Cardiac muscle cell (in vitro differentiated cells and primary cell): ENCODE data around the gene OSBPL5. TPM values are rescaled to one million over a fixed set of nuclear protein-coding genes. Genes with fewer than 3 reads are reported as not detected.

Experiments used
- DNase-seq, 2 donors: peaks; one replicate each; pipeline versions ENCODE4 v3.0.0 to v3.0.0-alpha.2; 2010 to 2017; ENCODE audit warnings: low read depth in 1 of 2, low spot score in 1 of 2
- H3K27ac ChIP-seq: fragments of 200-600 bp; sonication (generic); 2 replicates; pipeline ENCODE4 v1.5.1; 2016
- H3K27me3 ChIP-seq: fragments of 200-600 bp; sonication (generic); 2 replicates; pipeline ENCODE4 v1.6.0; 2016; ENCODE audit warnings: control low read depth
- H3K36me3 ChIP-seq: fragments of 200-600 bp; sonication (generic); 2 replicates; pipeline ENCODE4 v1.5.1; 2016; ENCODE audit warnings: control low read depth
- H3K4me1 ChIP-seq: fragments of 200-600 bp; sonication (generic); 2 replicates; pipeline ENCODE4 v1.8.1; 2017; ENCODE audit warnings: low read depth, mild to moderate bottlenecking, mixed run types
- H3K4me3 ChIP-seq: fragments of 200-600 bp; sonication (generic); 2 replicates; pipeline ENCODE4 v1.5.1; 2016; ENCODE audit warnings: mild to moderate bottlenecking
- H3K9me3 ChIP-seq: fragments of 200-600 bp; sonication (generic); 2 replicates; pipeline ENCODE4 v1.5.1; 2017; ENCODE audit warnings: low read depth, mild to moderate bottlenecking, control low read depth
- CTCF ChIP-seq: IDR thresholded peaks from 2 replicates; pipeline ENCODE4 v1.5.1; 2012; ENCODE audit warnings: low read depth, mild to moderate bottlenecking, low read length
- polyA plus RNA-seq: library from polyadenylated mRNA; unstranded; fragments of >200 nt; fragmentation: Nextera tagmentation; extraction: Ambion mirVana; gene quantifications from 2 replicates; pipeline ENCODE4 v1.2.1, GENCODE V29; 2016
- total RNA-seq: library from RNA; depleted of rRNA; stranded (reverse); fragments of >200 nt; gene quantifications from 2 replicates; pipeline ENCODE4 v1.2.3, GENCODE V29; 2016

OSBPL5 gene
- total and polyA plus RNA-seq, 2 experiments from 2014 or later, result 20.9 to 33.9 TPM

- Histone ChIP-seq H3K4me1 (no peaks in the 10 kb centered on the region), H3K9me3 (no peaks in the 10 kb centered on the region), H3K27me3 (no peaks in the 10 kb centered on the region), H3K4me3 (no peak overlapping the region), H3K36me3 (no peaks in the 10 kb centered on the region), H3K27ac (no peak overlapping the region)
- TF ChIP-seq CTCF, result no peak
- DNase-seq, result peak in 1 of 2 donors; percentile 27
These were observed 53.0 kb downstream of the OSBPL5 start for GRCh38 chr11:3111919-3112690.

DNA sequence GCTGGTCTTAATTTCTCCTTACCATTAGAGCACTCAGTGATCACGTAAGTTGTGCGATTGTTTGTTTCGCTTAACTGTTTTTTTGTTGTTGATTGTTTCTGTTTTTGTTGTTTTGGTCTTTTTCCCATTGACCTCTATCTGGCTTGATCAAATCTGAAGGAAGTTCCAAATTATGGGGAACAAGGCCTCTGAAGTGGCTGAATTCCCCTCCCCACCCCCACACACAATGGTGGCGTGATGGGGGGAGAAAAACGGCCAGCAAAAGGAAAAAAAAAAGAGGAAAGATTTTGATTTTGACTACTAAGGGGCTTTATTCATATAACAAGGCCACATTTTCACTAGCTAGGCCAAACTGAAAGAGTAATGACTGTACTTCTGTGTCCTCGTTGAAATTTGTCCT lies 53.6 kb downstream of the OSBPL5 start:
- Histone ChIP-seq H3K27me3 (no peaks in the 10 kb centered on the region), H3K4me3 (no peak overlapping the region), H3K9me3 (no peaks in the 10 kb centered on the region), H3K36me3 (no peaks in the 10 kb centered on the region), H3K27ac (no peak overlapping the region), H3K4me1 (no peaks in the 10 kb centered on the region)
- no peak for DNase-seq
- no peak for TF ChIP-seq CTCF

DNA sequence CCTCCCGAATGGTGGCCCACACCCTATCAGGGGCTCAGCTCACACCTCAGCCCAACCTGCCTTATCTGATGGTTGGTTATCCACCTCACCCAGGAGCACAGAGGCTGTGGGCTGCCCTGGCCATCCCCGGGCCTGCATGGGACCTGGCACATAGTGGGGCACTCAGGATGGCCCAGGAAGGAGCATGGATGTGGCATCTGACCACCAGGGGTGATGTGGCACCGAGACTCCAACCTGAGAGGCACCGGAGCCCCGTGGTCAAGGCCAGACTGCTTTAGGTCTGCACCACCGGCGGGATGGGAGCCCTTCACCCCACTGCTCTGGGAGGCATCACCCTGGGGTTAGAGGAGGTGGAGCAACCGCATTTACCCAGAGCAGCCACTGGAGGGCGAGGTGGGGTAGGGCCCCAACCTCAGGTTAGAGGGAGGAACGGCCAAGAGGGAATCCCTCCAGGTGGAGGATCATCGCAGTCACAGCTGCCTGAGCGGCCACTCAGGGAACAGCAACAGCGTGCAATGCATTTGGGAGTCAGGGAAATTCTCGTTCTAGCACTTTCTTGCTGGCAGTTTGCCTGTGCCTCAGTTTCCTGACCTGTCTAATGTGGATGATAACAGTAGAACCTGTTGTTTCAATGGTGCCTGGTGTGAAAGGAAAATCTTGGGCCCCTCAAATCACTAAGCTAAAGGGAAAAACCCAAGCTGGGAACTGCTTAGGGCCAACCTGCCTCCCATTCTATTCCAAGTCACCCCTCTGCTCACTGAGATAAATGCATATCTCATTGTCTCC lies 55.0 kb downstream of the OSBPL5 start:
- no peak overlapping the region for H3K27ac ChIP-seq
- peak; percentile 41 to 56 for DNase-seq
- no peaks in the 10 kb centered on the region for H3K9me3 ChIP-seq
- no peaks in the 10 kb centered on the region for H3K4me1 ChIP-seq
- H3K27me3 ChIP-seq, result no peaks in the 10 kb centered on the region
- peak; percentile 66 for TF ChIP-seq CTCF
- H3K36me3 ChIP-seq, result no peaks in the 10 kb centered on the region
- H3K4me3 ChIP-seq, result no peak overlapping the region

DNA sequence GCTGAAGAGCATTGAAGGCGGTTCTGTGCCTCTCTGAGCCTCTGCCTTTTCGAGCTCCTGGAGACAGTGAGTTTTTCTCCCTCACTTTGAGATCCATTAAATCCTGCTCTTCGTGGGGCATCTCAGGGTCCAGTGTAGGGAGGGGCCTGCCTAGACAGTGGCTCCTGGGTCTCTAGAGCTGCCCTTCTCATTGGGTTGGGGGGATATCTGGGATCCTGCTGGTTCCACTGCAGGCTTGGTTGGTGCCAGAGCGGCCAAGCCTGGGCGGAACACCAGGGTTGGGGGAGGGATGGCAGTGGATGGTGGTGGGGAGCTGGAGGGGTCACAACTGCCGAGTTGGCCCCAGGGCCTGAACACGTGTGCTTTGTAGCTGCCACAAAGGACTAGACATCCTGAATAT lies 55.7 kb downstream of the OSBPL5 start:
- no peaks in the 10 kb centered on the region for H3K36me3 ChIP-seq
- H3K4me3 ChIP-seq, result no peak overlapping the region
- no peaks in the 10 kb centered on the region for H3K27me3 ChIP-seq
- no peak for TF ChIP-seq CTCF
- no peaks in the 10 kb centered on the region for H3K9me3 ChIP-seq
- no peak for DNase-seq
- no peaks in the 10 kb centered on the region for H3K4me1 ChIP-seq
- no peak overlapping the region for H3K27ac ChIP-seq

DNA sequence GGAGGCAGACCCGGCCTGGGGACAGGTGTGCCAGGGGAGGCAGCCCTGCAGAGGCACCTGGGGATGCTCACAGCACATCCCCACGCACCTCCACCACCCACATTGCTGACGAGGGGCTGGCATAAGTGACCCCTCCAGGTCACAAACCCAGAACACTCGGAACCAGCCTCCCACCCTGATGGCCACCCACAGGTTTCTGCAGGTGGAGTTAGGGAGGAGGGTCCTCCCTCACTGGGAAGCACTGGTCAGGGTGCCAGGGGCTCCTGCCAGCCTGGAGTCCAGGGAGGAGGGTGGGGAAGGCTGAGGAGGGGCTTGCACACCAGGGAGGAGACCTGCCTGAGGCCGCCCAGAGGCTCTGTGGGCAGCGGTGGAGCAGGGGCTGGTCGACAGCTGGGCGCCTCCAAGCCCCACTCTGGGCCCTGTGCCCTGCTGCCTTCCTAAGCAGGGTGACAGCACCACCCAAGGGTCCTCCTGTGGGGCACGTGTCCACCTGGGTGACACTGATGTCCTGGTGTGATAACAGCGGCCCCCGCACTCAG lies 56.9 kb downstream of the OSBPL5 start:
- no peak for DNase-seq
- TF ChIP-seq CTCF, result no peak
- no peaks in the 10 kb centered on the region for H3K27me3 ChIP-seq
- H3K4me1 ChIP-seq, result no peaks in the 10 kb centered on the region
- H3K36me3 ChIP-seq, result no peaks in the 10 kb centered on the region
- H3K9me3 ChIP-seq, result no peaks in the 10 kb centered on the region
- H3K27ac ChIP-seq, result no peak overlapping the region
- H3K4me3 ChIP-seq, result no peak overlapping the region
